ENCODE measurements around the gene S100A5. TPM values are rescaled to one million over a fixed set of nuclear protein-coding genes. Genes with fewer than 3 reads are reported as not detected.
"Not testable (repeated sequence)": the region's sequence is repeated elsewhere in the genome, so short reads cannot be mapped to it uniquely, and the experiment has no call there.

Gene S100A5
- total RNA-seq, 1 donor from 2014 or later = not detected

DNA sequence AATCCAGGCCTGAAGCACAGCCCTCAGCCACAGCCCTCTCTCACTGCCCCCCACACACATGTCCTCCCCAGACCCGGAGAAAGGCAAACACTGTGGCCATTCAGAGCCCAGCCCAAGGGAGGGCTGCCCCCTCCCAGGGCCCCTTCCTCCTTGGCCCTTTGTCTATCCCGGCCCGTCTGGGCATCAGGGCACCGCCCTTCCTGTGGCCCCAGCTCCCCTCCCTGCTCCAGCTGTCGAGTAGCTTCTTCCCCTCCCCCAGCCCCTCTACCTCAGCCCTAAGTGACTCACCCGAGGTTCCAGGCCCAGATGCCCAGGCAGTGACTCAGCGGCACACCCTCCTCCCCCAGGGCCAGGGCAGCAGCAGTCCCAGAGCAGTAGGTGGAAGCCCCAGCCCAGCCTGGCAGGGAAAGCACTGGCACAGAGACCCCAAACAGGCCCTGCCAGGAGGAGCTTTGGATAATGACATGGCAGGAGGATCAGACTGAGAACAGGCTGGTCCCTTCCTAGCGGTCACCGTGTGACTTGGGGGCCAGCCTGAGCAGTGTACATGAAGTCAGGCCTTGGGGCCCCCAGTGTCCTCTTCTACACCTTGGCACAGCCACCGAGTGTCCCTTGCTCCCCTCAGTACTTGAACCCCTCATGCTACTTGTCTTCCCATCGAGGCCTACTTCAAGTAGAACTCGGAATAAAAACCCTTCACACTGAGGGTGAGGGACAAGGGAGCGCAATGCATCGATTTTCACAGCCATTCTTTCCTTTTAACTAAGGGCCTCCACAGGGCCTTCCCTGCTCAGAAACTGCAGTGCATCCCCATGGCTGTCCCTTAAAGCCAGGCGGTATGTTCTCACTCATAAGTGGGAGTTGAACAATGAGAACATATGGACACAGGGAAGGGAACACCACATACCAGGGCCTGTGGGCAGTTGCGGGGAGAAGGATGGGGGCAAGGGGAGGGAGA is 26.0 kb upstream of the S100A5 start:
- DNase-seq = peak; percentile 73

DNA sequence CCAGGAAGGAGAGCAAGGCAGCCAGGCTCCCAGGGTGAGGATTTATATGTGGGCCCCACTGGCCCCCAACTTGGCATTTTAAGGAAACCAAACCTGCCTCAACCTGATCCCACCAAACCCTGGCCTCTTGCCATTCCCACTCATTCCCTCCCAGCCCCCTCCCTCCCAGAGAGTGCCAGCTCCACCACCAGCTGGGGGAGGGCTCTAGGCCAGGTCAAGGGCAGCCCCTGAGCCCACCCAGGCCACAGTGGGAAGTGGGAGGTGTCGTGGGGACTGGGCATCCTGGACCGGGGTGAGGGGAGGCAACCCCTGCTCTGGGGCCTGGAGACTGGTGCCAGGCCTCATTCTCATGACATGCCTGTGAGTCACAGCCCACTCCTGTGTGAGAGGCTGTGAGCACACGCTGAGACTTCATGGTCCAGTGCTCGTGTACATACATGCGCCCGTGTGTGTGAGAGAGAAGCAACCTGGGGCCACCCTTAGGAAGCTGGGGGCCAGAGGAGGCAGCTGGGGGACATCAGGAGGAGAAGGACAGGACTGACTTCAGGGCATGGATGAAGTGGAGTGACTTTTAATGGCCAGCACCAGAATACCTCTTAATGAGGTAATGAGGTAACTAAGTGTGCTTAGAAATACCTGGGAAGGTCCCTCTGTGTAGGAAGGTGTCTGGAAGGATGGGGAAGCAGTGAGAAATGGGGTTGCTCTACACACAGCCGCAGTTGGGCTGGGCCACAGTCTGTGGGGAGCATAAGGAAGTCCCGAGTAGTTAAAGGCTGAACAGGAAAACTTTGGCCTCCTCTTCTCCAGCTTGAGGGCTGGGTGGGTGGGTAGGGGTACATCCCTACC is 25.0 kb upstream of the S100A5 start, which contains the start of gene S100A2:
Gene S100A2, minus strand, starts transcription at position 316 of the 846 bp plus-strand sequence. CDS start 1,967 bp downstream, outside the sequence.
- DNase-seq = no peak

DNA sequence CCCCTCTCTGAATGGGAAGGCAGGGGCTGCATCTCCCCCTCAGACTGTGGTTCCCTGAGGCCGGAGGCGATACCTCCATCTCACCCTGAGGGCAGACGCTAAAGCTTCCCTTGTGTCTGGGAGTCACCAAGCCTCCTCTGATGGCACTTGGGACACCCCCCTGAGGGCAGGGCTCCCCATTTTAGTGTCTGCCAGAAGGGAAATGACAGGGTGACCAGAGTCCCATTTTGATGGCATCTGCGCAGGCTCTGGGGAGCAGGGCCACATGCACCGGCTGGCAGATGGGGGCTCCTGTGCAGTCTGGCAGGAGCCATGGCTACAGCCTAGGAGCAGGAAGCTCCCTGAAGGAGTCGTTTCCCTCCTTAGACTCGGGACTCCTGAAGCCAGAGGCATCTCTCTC is 23.3 kb upstream of the S100A5 start:
- no peak for DNase-seq

DNA sequence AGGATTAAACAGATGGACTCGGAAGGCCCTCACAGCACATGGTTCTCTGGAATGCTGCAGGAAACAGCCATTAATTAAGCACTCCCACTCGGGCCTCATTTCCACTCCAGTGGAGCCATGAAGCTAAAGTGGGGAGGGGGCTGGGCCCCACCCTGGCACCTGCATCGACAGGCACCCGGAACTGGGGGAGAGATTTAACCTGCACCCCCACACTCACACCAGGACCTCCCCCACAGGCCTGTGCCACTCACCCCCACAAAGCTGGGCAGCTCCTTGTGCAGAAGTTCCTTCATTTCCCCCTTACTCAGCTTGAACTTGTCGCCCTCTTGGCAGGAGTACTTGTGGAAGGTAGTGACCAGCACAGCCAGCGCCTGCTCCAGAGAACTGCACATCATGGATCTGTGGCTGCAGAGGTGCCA is 22.8 kb upstream of the S100A5 start:
- no peak for DNase-seq

DNA sequence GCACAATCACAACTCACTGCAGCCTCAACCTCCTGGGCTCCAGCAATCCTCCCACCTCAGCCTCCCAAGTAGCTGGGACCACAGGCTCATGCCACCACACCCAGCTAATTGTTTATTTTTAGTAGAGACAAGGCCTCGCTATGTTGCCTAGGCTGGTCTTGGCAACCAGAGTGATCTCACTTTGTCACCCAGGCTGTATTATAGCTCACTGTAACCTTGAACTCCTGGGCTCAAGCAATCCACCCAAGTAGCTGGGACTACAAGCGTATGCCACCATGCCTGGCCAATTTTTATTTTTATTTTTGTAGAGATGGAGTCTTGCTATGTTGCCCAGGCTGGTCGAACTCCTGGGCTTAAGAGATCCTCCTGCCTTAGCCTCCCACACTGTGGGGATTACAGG is 21.3 kb upstream of the S100A5 start:
- not testable (repeated sequence) for DNase-seq

DNA sequence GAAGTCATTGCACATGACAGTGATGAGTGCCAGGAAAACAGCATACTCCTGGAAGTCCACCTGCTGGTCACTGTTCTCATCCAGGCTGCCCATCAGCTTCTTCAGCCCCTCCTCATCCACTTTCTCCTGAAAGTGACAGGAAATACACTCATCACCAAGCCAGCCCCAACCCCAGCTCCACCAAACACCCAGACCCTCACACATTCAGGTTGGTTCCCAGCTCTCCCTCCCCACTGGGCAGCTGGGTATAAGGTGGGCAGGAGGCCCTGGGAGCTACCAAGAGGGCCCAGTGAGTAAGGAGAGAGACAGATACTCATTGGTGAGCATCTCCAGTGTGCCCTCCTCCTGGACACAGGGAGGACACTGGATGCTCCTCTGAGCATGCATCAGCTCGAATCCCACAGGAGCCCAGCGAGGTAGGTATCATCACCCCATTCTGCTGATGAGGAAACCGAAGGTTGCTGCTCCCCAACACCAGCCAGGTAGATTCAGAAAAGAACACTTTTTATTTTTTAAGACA is 20.8 kb upstream of the S100A5 start:
- no peak for DNase-seq

DNA sequence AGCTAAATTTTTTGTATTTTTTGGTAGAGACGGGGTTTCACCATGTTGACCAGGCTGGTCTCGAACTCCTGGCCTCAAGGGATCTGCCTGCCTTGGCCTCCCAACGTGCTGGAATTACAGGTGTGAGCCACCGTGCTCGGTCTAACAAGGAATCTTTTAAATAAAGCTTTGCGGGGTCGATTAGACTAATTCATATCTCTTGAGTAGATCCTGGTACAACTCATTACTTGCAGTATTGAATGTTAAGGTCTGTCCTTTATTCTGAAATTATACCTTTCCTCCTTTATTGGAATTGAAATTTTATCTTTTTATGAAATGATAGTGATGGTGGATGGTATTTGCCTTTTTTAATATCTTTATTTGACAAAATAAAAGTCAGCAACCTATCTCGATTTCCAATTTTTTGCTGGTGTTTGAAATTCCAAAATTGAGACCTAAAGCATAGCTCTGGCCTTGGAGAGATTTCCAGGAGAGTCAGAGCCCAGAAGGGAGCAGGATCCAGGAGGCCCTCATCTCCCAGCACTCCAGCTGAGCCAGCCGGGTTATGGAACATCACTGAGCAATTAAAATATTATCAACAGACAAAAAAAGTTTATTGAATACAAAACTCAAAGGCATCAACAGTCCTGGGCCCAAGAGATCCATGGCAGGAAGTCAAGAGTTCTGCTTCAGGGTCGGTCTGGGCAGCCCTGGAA is 20.2 kb upstream of the S100A5 start:
- no peak for DNase-seq

DNA sequence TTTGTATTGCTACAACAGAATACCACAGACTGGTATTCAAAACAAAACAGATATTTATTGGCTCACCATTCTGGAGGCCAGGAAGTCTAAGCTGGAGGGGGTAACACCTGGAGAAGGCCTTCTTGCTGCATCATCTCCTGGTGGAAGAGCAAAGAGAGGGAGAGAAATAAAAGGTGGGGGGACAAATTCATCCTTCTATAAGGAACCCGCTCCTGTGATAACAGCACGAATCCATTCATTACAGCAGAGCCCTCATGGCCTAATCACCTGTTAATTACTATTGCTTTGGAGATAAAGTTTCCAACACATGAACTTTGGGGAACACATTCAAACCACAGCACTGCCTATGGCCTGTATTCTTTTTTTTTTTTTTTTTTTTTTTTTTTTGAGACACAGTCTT is 19.5 kb upstream of the S100A5 start:
- DNase-seq = no peak

DNA sequence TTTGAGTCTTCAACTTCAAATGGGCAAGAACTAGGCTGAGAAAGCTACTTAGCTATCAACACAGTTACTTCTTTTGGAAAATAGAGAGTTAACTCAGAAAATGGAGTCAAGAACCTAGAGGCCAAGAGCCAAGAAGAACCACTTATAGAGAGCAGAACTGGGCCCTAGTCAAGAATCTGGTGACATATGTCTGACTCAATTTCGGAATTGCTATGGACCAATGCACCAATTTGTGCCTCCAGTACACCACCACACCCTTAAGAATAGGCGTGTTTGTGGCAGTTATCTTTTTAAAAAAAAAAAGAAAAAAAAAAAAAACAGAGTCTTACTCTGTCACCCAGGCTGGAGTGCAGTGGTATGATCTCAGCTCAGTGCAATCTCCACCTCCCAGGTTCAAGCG is 17.1 kb upstream of the S100A5 start:
- no peak for DNase-seq

DNA sequence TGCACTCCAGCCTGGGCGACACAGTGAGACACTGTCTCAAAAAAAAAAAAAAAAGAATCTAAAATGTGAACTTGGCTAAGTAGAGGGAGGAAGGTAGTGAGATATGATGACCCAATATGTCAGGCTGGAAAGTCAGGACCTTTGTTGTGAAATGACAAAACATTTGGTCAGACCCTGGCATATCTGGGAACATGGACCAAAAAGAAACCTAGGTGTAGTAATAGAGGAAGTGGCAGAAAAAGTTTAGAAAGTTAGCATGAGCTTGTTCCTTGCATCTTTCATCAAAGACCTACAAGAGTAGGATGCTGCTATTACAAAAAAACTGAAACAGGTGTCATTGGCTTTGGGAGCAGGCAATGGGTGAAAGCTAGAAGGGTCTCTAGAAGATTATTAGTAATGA is 15.6 kb upstream of the S100A5 start:
- DNase-seq = no peak

DNA sequence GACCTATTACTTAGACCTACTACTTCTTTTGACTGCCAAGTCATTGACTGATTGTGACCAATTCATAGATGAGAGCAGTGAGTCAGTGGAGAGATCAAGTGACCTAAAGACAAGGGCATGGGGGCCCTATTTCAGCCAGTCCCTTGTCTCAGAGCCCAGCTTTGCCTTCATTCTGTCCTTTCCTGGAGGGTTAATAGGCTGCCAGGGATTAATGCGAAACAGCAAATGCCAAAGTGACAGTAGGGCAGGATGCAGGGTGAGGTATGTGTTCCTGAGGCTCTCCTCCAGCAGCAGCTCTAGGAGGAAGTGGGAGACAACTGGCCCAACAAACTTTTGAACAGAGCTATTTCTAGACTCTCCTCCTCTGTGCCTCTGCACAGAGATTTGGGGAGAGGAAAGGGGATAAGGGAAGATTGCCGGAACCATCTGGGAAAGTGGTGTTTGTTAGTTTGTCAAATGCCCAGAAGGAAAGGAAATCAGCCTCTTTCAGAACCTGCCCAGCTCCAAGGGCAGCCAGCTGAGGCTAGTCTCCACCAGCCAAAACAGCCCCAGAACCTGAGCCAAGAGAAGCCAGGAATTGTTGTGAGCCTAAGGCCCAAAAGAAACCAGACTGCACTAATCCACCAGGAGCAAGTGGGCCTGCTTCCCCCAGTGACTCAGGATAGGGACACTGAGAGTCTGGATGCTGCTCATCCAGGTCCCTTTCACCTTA is 13.3 kb upstream of the S100A5 start:
- DNase-seq = no peak

DNA sequence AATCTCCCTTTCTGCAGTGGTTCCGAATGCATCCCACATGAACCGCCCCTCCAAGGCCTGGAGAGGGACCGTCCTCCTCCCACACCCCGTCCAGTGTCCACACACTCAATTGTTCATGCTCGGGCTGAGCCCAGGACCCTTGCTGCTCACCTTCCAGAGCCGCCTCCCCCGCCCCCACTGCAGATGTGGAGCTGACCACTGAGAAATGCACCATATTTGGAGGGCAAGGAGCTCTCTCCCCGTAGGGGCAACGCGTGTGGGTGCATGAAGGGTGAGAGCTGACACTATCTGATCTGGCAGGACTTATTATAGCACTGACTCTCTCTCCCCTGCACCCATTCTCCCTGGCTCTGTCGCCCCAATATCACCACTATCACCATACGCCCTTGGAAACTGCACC is 12.4 kb upstream of the S100A5 start:
- no peak for DNase-seq

DNA sequence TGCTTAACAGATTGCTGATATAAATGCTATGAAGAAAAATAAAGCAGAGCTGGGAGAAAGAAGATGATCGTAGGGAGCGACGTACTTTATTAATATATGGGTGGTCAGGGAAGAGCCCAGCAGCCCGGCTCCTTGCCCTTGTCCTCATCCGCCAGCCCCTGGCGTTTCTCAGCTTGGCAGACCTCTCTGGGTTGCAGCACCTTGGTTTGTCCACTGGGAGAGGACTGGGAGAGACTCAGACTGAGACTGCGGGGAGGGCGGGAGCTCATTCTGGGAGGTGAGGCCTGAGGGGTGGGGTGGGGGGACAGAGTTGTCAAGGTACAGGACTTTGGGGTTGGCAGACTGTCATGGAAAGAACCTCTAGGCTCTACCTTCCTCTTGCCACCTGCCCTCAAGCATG is 11.6 kb upstream of the S100A5 start:
- no peak for DNase-seq

DNA sequence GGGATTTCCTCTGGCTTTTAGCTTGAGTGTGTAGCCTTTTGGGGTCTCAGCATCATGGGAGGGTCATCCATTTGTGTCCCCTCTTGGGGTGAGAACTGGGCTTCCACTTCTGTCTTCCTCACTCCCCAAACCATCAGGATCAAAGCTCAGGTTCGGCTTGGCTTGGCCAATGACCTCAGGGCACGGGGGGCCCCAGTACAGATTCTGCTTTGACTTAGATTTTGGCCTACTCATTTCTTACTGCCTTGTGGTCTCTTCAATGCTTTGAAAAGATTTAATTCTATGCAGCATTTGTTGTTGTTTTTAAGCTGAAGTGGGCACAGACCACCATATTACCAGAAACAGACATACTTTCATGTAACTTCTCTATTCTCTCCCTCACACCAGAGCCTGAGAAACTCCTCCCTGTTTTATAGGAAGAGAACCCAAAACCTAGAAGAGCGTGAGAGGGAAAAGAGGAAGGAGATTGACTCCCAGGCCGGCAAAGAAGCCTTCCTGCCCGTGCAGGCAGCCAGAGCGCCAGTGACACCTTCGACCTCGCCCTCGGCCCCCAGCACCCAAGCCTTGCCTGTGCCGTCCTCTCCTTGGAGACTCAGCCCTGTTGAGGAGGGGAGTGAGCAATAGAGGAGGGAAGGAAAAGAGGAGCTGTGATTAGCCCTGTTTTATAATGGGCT is 10.2 kb upstream of the S100A5 start:
- DNase-seq = no peak

DNA sequence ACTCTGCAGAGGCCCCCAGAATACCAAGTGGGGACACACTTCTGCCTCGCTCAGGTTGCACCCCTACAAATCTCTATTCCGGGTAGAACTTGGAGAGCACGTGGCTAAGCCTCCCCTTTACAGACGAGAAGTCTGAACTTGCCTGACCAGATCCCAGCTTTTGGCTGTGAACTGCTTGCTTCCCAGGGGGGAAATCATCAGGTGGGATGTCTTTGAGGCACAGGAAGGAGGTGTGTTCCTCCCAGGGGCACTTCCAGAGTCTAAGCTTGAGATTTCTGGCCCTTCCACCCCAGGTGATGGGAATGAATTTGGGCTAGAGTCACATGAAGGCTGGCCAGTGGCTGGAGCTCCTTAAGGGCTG is 9.6 kb upstream of the S100A5 start:
- DNase-seq = no peak

DNA sequence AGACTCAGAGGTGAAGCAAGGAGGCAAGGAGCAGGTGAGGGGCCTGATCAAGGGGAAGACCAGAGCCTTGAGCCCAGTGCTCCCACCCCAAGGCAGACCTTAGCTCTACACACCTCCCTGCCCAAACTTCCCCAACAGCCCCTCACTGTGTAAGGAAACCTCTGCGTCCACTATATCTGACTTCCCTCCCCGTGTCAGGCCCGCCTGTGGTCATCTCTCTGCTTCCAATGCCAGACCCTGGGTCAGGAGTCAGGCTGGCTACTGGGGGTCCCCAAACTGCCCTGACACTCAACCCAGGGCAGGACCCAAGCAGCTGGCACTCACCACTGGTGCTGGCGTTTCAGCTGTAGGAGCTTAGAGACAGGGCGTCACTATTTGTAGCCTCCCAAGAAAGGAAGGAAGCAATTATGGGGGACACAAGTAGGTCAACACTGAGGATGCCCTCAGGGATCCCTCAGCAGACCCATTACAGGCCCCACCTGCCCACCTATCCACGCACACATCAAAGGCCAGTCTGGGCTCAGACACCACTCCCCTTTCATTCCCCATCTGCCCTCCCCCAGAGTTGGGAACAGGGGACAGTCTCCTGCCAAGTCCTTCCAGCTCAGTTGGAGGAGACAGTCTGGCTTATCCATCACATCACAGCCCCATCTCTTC is 9.1 kb upstream of the S100A5 start:
- no peak for DNase-seq

DNA sequence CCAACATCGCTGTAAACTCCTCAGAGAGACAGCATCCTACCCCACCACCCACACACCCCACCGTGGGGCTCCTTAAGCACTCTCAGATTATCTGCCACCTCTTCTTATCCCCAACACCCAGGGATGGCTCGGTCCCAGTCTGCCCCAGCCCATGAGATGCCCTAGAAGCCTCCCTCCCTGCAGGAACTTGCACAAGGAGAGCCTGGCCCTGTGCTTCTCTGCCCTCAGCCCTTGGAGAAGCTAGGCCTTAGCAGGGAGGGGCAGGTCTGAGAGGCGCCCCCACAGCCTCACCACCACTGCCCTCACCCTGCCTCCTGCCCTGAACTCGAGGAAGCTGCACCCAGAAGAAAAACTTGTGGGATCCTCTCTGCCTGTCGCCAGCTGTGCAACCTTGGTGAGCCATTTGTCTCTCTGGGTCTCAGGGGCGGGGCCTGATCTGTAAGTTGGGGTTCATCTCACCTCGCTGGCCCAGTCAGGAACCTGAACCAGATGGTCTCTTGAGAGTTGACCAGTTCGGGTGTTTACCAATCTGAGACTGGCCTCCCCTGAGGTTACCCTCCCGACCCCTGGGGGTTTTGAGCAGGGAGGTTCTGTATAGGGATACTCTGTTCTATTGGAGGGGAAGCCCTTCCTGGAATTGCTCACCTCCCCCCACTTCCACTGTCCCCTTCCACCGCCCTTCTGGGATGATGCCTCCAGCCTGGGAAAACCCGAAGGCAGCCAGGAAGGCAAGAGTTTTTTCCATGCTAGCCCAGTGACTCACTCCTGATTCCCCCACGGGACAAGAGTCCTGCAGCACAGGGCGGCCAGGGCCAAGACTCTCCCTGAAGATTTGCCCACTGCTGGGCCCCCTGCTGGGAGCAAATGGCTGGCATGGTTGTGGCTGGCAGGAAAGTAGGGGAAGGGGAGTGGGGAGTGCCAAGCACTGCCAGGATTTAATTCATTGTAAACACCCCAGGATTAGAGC is 8.3 kb upstream of the S100A5 start, which contains the start of gene S100A3:
Gene S100A3, minus strand, starts transcription at position 537 of the 967 bp plus-strand sequence. CDS start 773 bp downstream, outside the sequence.
- no peak for DNase-seq

DNA sequence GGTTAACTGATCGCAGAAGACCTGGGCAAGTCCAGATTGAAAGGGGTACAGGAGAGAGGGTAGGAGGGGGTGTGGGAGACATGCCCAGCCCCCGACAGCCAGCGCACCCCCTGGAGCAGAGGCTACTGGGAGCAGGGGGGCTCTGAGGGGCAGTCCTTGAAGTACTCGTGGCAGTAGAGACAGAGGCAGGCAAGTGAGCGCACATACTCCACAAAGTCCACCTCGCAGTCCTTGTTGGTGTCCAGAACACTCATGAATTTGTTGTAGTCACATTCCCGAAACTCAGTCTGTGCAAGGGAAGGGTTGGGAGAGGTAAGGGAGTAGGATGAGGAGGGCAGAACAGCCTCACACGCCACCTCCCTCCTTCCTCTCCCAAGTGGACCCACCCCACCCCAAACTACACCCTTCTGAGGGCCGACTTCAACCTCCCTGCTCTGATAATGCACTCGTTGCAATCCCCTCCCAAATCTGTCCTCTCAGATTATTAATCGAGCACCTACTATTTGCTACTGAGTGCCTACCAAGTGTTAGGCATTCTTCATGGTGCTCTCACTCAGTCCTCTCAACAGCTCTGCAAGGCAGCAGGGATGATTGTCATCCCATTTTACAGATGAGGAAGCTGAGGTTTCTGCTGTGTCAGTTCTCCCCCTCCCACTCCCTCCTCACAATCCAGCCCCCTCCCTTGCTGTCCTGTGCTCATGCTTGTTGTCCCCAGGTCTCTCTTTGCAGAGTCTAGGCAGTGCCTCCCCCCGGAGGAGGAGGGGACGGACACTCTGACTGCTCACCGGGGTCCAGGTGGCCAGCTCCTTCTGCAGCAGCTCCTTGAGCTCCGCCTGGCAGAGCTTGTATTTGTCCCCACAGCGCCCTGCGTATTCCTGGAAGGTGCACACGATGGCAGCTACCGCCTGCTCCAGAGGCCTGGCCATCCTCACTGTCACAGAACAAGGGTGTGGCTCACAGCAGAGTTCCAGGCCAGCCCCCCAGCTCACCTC is 7.1 kb upstream of the S100A5 start:
- DNase-seq = no peak
